Testis (tissue), 2 donors: ENCODE data around the gene HPSE.

Experiments
- CTCF ChIP-seq, 3 experiments: fragments of 450-650 bp in 2 of 3; fragments of 200-600 bp in 1 of 3; sonication (generic) in 1 of 3; IDR thresholded peaks; one replicate each; pipeline ENCODE4 v1.5.1; 2016 to 2019; ENCODE audit warnings: antibody characterized with exemption in 3 of 3, mild to moderate bottlenecking in 2 of 3, moderate library complexity in 1 of 3
- POLR2A ChIP-seq: fragments of 450-650 bp; IDR thresholded peaks from one replicate; pipeline ENCODE4 v1.6.1; 2017; ENCODE audit warnings: antibody characterized with exemption, mild to moderate bottlenecking, moderate library complexity

- TF ChIP-seq POLR2A: no peak
- no peak for TF ChIP-seq CTCF (IDR thresholded peaks at IDR 0.05)
Measured at GRCh38 chr4:83318666-83319065, 16.0 kb downstream of the HPSE start.
